Measurements from ENCODE around the gene KDR. TPM values are rescaled to one million over a fixed set of nuclear protein-coding genes. Genes with fewer than 3 reads are reported as not detected.

Gene KDR
- polyA plus RNA-seq, 1 donor from 2014 or later: not detected

- TF ChIP-seq, protein P1, sequence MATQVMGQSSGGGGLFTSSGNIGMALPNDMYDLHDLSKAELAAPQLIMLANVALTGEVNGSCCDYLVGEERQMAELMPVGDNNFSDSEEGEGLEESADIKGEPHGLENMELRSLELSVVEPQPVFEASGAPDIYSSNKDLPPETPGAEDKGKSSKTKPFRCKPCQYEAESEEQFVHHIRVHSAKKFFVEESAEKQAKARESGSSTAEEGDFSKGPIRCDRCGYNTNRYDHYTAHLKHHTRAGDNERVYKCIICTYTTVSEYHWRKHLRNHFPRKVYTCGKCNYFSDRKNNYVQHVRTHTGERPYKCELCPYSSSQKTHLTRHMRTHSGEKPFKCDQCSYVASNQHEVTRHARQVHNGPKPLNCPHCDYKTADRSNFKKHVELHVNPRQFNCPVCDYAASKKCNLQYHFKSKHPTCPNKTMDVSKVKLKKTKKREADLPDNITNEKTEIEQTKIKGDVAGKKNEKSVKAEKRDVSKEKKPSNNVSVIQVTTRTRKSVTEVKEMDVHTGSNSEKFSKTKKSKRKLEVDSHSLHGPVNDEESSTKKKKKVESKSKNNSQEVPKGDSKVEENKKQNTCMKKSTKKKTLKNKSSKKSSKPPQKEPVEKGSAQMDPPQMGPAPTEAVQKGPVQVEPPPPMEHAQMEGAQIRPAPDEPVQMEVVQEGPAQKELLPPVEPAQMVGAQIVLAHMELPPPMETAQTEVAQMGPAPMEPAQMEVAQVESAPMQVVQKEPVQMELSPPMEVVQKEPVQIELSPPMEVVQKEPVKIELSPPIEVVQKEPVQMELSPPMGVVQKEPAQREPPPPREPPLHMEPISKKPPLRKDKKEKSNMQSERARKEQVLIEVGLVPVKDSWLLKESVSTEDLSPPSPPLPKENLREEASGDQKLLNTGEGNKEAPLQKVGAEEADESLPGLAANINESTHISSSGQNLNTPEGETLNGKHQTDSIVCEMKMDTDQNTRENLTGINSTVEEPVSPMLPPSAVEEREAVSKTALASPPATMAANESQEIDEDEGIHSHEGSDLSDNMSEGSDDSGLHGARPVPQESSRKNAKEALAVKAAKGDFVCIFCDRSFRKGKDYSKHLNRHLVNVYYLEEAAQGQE (IDR thresholded peaks at IDR 0.05; ENCODE audit: borderline replicate concordance): no peak
- TF ChIP-seq RAD21 (conservative IDR thresholded peaks at IDR 0.05): no peak
- no peak overlapping the region for H3K27ac ChIP-seq (ENCODE audit: low read length)
- no peaks in the 10 kb centered on the region for H4K20me1 ChIP-seq (ENCODE audit: insufficient read depth)
- H2AFZ ChIP-seq (ENCODE audit: low read depth, low read length): no peak overlapping the region
- H3K9me2 ChIP-seq (ENCODE audit: insufficient read depth, low read length): no peaks in the 10 kb centered on the region
- no peak overlapping the region for H3K9ac ChIP-seq (ENCODE audit: low read length)
- H3K79me2 ChIP-seq (replicated peaks; ENCODE audit: insufficient read depth, low read length): no peaks in the 10 kb centered on the region
- H3K27me3 ChIP-seq (ENCODE audit: insufficient read depth, low read depth, low read length): no peaks in the 10 kb centered on the region
- H3F3A ChIP-seq (ENCODE audit: insufficient read depth, low read length, poor library complexity, severe bottlenecking): no peaks in the 10 kb centered on the region
- no peak overlapping the region for H3K4me2 ChIP-seq (ENCODE audit: low read length)
- no peaks in the 10 kb centered on the region for H3K9me3 ChIP-seq (ENCODE audit: low read length)
- H3K4me3 ChIP-seq (ENCODE audit: low read length): no peak overlapping the region
- no peaks in the 10 kb centered on the region for H3K36me3 ChIP-seq (ENCODE audit: insufficient read depth, low read length)
Observed at GRCh38 chr4:55032179-55032578, 93.2 kb downstream of the KDR start.

GRCh38 chr4:55031158-55031557 is 94.2 kb downstream of the KDR start:
- H3K4me2 ChIP-seq (ENCODE audit: low read length): no peak overlapping the region
- no peaks in the 10 kb centered on the region for H3K79me2 ChIP-seq (replicated peaks; ENCODE audit: insufficient read depth, low read length)
- H3K36me3 ChIP-seq (ENCODE audit: insufficient read depth, low read length): no peaks in the 10 kb centered on the region
- no peak overlapping the region for H3K9ac ChIP-seq (ENCODE audit: low read length)
- no peak overlapping the region for H2AFZ ChIP-seq (ENCODE audit: low read depth, low read length)
- H3K4me3 ChIP-seq (ENCODE audit: low read length): no peak overlapping the region
- H4K20me1 ChIP-seq (ENCODE audit: insufficient read depth): no peaks in the 10 kb centered on the region
- H3K27me3 ChIP-seq (ENCODE audit: insufficient read depth, low read depth, low read length): no peaks in the 10 kb centered on the region
- no peaks in the 10 kb centered on the region for H3K9me2 ChIP-seq (ENCODE audit: insufficient read depth, low read length)
- no peaks in the 10 kb centered on the region for H3F3A ChIP-seq (ENCODE audit: insufficient read depth, low read length, poor library complexity, severe bottlenecking)
- no peaks in the 10 kb centered on the region for H3K9me3 ChIP-seq (ENCODE audit: low read length)
- H3K27ac ChIP-seq (ENCODE audit: low read length): no peak overlapping the region
- TF ChIP-seq TAF1 (IDR thresholded peaks at IDR 0.05; ENCODE audit: low read depth): no peak
- no peak for TF ChIP-seq MXI1 (conservative IDR thresholded peaks at IDR 0.05; ENCODE audit: poor library complexity, severe bottlenecking)
- TF ChIP-seq, protein P1 (IDR thresholded peaks at IDR 0.05; ENCODE audit: borderline replicate concordance): no peak
- TF ChIP-seq RAD21 (conservative IDR thresholded peaks at IDR 0.05): no peak
- no peak for TF ChIP-seq EP300 (conservative IDR thresholded peaks at IDR 0.05; ENCODE audit: poor library complexity, severe bottlenecking)
- TF ChIP-seq POLR2AphosphoS5 (IDR thresholded peaks at IDR 0.05): no peak
- no peak for TF ChIP-seq SMC3 (conservative IDR thresholded peaks at IDR 0.05; ENCODE audit: poor library complexity)
- TF ChIP-seq EZH2 (IDR thresholded peaks at IDR 0.05; ENCODE audit: borderline replicate concordance, insufficient read depth, low read length, poor library complexity, severe bottlenecking): no peak
- TF ChIP-seq, protein P2, sequence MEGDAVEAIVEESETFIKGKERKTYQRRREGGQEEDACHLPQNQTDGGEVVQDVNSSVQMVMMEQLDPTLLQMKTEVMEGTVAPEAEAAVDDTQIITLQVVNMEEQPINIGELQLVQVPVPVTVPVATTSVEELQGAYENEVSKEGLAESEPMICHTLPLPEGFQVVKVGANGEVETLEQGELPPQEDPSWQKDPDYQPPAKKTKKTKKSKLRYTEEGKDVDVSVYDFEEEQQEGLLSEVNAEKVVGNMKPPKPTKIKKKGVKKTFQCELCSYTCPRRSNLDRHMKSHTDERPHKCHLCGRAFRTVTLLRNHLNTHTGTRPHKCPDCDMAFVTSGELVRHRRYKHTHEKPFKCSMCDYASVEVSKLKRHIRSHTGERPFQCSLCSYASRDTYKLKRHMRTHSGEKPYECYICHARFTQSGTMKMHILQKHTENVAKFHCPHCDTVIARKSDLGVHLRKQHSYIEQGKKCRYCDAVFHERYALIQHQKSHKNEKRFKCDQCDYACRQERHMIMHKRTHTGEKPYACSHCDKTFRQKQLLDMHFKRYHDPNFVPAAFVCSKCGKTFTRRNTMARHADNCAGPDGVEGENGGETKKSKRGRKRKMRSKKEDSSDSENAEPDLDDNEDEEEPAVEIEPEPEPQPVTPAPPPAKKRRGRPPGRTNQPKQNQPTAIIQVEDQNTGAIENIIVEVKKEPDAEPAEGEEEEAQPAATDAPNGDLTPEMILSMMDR (IDR thresholded peaks at IDR 0.05; ENCODE audit: poor library complexity, severe bottlenecking): no peak

Data from neural cell (in vitro differentiated cells).